ENCODE measurements around the gene PRPSAP2.

PRPSAP2 gene

GRCh38 chr17:18964018-18964351, 106.1 kb downstream of the PRPSAP2 start:
- DNase-seq = no peak

- no peak for DNase-seq
Measured at GRCh38 chr17:18964550-18964949, 106.6 kb downstream of the PRPSAP2 start.

- DNase-seq = no peak
Measured at GRCh38 chr17:18965530-18966236, 107.8 kb downstream of the PRPSAP2 start.

GRCh38 chr17:18966831-18967624, 109.1 kb downstream of the PRPSAP2 start:
- no peak for DNase-seq

GRCh38 chr17:18967916-18968315, 110.0 kb downstream of the PRPSAP2 start:
- DNase-seq = no peak

- DNase-seq = no peak
Measured at GRCh38 chr17:18968345-18968744, 110.4 kb downstream of the PRPSAP2 start.

- no peak for DNase-seq
Measured at GRCh38 chr17:18968945-18969887, 111.3 kb downstream of the PRPSAP2 start.

- no peak for DNase-seq
Measured at GRCh38 chr17:18970582-18971480, 112.9 kb downstream of the PRPSAP2 start.

GRCh38 chr17:18971801-18972200, 113.9 kb downstream of the PRPSAP2 start:
- no peak for DNase-seq

GRCh38 chr17:18974407-18975149, 116.6 kb downstream of the PRPSAP2 start:
- no peak for DNase-seq

- DNase-seq = no peak
Measured at GRCh38 chr17:18975597-18975996, 117.7 kb downstream of the PRPSAP2 start.

- DNase-seq = no peak
Measured at GRCh38 chr17:18976201-18976600, 118.3 kb downstream of the PRPSAP2 start.

GRCh38 chr17:18977021-18977420, 119.1 kb downstream of the PRPSAP2 start:
- DNase-seq = no peak

- no peak for DNase-seq
Measured at GRCh38 chr17:18977646-18978045, 119.7 kb downstream of the PRPSAP2 start.

GRCh38 chr17:18978050-18978449, 120.1 kb downstream of the PRPSAP2 start:
- DNase-seq = no peak

- DNase-seq = no peak
Measured at GRCh38 chr17:18978655-18979054, 120.7 kb downstream of the PRPSAP2 start.

Data from CD4-positive, alpha-beta T cell treated with Interferon alpha-2 for 1 hour (primary cell).